ENCODE measurements around the gene ATP1A1.
A peak's percentile ranks its signal among the peaks of the same experiment; 100 is the strongest.

ATP1A1 gene

DNA sequence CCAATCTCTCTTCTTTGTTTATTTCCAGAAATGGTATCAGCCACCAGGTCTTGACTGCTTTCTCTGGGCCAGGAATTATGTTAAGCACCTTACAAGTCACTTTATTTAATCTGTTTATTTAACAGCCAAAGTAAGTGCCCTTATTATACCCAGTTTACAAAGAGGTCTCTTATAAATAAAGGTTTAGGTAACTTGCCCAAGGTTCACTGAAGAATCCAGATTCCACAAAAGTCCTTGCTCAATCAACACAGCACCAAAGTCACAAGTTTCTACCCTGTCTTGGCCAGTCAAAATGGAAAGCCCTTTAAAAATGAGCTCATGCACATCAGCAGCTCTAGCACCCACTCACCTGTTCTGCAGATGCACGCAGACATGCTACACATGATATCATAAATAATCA is 28.0 kb upstream of the ATP1A1 start:
- no peak for DNase-seq (ENCODE audit: low spot score)

DNA sequence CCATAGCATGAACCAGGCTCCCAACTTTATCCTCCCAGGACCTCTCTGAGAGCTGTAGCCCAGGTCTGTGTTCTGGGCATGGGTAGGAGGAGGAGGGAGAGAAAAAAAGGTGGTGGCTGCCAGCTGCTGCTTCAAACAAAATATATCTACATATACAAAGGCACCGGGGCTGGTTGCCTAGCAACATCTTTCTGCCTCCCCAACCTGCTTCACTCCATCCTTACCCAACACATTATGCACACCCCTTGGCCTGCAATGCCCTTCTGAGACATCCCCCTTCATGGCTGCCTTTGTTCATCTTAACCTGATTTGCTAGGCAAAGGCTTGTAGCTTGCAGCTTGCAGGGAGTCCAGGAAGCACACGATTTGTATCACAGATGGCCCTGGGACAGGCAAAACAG is 27.2 kb upstream of the ATP1A1 start:
- no peak for DNase-seq (ENCODE audit: low spot score)

DNA sequence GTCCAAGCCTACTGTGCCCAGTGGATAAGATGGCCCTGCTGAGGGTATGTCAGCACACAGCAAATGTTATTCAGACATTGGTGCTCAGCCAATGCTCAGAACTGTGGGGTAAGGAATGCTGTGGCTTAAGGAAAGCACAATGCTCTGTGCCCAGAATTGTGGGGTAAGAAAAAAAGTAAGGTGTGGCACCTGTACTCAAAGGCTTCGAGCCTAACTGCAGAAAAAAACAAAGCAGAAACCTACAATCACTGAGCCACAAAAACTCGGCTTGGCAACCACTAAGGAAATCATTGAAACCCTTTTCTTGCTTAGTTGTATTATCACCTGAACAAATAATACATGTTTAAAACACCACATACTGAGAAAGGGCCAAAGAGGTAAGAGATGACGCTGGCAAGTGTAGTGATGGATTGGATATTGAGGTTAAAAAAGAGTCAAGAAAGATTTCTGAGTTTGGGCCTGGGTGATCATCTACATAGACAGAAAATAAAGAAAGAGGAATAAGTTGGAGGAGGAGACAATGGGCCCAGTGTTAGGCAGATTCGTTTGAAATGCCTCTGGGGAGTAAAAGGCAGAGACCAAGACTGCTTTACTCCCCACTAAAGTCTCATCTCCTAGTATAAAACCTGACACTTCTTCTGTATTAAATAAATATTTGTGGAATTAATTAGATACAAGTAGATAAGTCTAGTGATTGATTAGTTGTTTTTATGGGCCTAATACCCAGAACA is 25.9 kb upstream of the ATP1A1 start:
- no peak for DNase-seq (ENCODE audit: low spot score)

- no peak for DNase-seq (ENCODE audit: low spot score)
These were observed 25.3 kb upstream of the ATP1A1 start for GRCh38 chr1:116347696-116348095.

GRCh38 chr1:116350097-116350645 is 22.9 kb upstream of the ATP1A1 start:
- DNase-seq (ENCODE audit: low spot score), result no peak

DNA sequence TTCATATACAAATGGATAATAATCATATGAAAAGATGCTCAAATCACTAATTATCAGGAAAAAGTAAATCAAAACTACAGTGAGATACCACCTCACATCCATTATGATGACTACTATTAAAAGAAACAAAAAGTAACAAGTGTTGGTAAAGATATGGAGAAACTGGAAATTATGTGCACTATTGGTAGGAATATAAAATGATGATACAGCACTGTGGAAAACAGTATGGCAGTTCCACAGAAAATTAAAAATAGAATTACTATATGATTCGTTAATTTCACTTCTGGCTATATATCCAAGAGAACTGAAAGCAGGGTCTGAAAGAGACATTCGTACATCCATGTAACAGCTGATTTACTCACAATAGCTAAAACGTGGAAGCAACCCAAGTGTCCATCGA is 21.1 kb upstream of the ATP1A1 start:
- DNase-seq (ENCODE audit: low spot score), result no peak

- no peak for DNase-seq (ENCODE audit: low spot score)
These were observed 20.7 kb upstream of the ATP1A1 start for GRCh38 chr1:116352349-116352813.

DNA sequence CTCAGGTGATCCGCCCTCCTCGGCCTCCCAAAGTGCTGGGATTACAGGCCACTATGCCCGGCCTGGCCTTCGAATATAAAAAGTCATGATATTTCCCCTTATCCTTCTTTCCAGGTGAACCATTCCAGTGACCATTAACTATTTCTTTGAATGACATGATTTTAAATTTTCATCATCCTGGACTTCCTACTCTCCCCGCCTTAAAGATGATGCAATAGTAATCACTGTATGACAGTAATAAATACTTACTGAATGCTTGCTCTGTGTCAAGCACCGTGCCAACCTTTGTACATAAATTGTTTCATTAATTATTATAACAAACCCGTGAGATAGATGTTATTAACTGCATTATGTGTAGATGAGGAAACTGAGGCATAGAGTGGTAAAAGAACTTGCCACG is 19.9 kb upstream of the ATP1A1 start:
- DNase-seq (ENCODE audit: low spot score), result no peak

- no peak for DNase-seq (ENCODE audit: low spot score)
These were observed 17.0 kb upstream of the ATP1A1 start for GRCh38 chr1:116356067-116356466.

- peak; percentile 23 for DNase-seq (ENCODE audit: low spot score)
These were observed 16.4 kb upstream of the ATP1A1 start for GRCh38 chr1:116356673-116357072.

GRCh38 chr1:116357487-116357886 is 15.6 kb upstream of the ATP1A1 start:
- no peak for DNase-seq (ENCODE audit: low spot score)

DNA sequence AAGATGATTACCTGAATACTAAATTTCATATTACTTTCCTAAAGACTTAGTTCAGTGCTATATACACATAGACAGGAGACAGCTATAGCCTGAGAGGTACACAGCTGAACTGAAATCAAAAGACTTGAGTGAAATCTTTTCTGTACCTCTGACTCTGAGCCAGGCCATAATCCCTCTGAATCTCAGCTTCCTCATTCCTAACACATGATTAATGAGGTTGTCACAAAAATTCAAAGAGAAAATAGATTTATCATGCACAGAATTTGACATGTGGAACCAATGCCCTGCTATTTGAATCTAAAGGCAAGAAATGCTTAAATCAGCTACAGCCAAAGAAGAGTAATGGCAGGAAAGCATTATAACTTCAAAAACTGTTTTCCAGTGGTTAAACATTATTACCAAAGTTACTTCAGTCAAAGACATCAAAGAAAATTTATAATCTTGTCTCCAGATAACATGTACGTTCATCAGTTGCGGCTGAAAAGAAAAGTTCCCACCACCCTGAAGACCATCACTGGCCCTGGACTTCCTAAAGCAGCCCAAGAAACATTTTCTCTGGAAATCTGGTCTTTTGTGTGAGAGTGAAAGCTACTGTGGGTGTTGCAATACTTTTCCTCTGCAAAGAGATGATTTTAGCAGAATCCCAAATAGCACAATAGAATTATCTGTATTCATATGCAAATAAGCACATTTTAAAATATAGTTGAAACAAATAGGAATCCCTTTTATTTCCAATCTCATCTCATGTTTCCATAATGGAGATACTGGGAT is 13.8 kb upstream of the ATP1A1 start:
- no peak for DNase-seq (ENCODE audit: low spot score)

DNA sequence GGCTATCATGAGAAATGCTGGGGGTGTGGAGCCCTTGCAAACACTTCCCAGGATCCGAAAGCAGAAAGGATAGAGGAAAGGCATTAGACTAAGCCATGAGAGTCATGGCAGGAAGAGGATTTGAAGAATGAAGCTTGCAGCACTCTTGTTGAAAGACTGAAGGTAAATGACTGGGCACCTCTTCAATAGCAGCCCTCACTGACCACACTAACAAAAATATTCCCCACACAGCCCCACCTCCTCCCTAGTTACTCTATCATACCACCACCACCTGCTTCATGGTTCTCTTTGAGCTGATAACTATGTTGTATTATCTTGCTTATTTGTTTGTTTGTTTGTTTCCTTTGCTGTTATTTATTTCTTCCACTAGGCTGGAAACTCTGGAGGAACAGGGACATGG is 13.2 kb upstream of the ATP1A1 start:
- DNase-seq (ENCODE audit: low spot score), result no peak

GRCh38 chr1:116360429-116361173 is 12.4 kb upstream of the ATP1A1 start:
- DNase-seq (ENCODE audit: low spot score), result no peak

DNA sequence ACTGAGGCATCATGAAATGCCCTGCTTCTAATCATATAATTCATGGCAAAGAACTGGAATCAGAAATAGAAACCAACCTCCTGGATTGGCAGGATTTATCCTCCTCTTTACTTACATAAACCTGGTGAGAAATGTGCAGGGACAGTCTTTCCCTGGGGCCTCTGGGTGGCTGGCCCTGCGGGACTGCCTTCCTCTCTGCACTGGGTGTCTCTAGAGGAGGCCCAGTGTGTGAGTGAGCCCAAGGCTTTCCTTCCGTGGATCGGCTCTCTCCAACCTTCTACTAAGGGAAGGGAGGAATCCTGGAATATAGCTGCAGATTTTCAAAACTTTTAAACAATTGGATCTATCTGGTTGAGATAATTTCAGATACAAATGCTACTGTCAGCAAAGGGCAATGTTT is 11.4 kb upstream of the ATP1A1 start:
- no peak for DNase-seq (ENCODE audit: low spot score)

GRCh38 chr1:116362050-116362449 is 11.0 kb upstream of the ATP1A1 start:
- DNase-seq (ENCODE audit: low spot score), result no peak

DNA sequence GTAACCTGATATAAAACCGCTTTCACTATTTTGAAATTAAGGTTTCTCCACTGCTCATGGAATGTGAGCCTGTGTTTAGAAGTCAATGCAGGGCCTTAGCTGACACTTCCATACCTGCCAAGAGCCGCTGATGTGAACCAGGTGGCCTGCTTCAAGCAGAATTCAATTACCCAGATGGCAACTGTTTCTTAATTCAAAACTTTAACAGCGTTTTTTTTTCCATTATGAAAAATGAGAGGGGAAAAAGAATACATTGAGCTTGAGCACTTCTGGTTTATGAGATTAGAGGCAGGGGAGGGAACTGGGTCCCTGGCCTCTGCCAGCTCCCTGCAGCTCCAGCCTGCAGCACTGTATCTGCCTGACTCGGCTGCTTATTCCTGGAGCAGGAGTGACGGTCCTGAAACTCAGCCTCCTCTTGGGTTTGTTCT is 7.7 kb upstream of the ATP1A1 start:
- DNase-seq (ENCODE audit: low spot score), result no peak

DNA sequence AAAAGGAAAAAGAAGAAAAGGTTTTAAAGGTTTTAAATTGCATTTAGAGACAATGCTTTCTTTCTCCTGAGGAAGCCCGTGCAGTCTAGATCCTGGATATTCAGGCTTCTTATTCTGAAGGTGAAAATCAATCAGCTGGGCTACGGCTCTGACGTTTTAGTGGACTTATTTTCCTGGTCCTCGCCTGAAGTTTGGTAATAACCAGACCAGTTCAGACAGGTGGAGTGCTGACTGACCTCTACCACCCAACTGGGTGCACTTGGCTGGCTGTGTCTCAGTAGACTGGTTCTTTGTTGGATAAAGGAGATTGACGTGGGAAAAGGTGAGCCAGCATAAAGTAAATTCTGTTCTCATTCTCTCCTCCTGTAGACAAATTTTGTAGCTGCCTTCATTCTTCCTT is 7.2 kb upstream of the ATP1A1 start:
- DNase-seq (ENCODE audit: low spot score), result no peak

GRCh38 chr1:116367256-116367945 is 5.6 kb upstream of the ATP1A1 start:
- DNase-seq (ENCODE audit: low spot score), result no peak

- DNase-seq (ENCODE audit: low spot score), result no peak
These were observed 4.8 kb upstream of the ATP1A1 start for GRCh38 chr1:116368241-116368640.

DNA sequence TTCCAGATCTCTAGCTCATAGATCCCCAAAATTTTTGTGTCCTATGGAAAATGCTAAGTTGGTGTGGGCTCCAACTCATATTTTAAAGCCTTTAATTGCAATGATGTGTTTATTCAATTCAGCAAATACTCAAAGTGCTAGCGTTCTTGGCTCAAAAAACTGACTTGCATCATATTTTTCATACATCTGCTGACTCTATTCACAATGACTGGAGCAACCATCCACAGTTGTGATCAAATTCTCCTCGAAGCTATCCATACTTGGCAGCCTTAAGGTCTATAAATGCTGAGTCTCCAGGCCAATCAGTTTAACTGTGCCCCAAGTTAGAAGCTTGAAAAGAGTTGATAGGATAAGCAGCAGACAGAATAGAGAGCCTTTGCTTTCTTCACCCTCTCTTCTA is 2.9 kb upstream of the ATP1A1 start:
- no peak for DNase-seq (ENCODE audit: low spot score)

GRCh38 chr1:116371752-116372151 is 1.3 kb upstream of the ATP1A1 start:
- DNase-seq (ENCODE audit: low spot score), result no peak
